GM19438 (cell line): ENCODE results near the gene NES.

Experiments used
- ATAC-seq: cut with Tn5 transposase; IDR thresholded peaks from one replicate; pipeline ENCODE4 v1.9.1; 2021; ENCODE audit warnings: low read depth; ENCODE audit not compliant: unreplicated experiment

NES gene

DNA sequence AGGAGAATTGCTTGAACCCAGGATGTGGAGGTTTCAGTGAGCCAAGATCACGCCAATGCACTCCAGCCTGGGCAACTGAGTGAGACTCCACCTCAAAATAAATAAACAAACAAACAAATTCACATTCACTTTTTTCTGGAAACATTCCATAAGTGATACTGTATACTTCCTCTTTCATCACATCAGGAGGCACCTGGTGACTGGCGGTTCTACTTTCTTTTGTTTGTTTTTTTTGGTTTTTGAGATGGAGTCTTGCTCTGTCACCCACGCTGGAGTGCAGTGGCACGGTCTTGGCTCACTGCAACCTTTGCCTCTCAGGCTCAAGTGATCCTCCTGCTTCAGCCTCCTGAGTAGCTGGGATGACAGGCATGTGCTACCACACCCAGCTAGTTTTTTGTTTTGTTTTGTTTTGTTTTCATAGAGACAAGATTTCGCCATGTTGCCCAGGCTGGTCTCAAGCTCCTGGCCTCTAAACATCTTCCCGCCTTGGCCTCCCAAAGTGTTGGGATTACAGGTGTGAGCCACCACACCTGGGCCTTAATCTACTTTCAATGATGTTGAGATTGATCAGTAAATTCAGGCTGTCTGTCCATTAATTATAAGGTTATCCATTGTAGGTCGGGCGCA is 47.3 kb downstream of the NES start:
- ATAC-seq = no peak

DNA sequence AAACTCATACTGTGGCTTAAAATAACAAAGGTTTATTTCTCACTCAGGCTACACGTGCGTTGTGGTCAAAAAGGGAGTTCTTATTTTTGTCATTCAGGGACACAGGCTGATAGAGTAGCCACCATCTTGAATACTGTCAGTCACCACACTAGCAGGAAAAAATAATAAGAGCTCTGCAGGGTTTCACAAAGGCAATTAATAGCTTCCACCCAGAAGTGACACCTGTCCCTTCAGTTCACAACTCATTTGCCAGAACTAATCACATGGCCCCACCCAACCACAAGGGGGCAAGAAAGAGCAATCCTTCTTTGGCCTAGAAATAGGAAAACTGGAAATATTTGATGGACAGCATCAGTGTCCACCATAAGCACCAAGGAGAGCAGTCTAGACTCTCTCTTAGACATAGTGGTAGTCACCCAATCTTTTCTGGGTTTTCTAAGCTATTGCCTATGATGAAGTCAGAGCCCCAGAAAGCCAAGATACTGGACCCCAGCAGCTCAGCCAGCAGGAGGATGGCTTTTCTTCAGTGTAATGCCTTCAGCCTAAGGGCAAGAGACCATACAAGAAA is 49.8 kb downstream of the NES start:
- no peak for ATAC-seq

DNA sequence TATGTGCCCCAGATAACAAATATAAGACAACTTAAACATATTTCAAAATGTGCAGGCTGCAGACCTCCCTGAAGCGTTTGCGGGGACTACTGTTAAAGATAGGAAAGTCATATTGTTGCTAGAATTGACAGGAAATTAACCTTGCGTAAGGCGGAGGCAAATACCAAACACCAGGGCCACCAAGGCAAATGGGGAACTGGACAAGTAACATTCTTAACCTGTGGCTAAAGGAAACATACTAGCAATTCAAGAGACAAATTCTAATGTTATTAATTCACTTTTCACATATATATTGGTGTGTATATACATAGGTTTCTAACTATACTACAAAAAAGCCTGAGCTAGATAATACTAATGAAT is 51.1 kb downstream of the NES start:
- no peak for ATAC-seq

DNA sequence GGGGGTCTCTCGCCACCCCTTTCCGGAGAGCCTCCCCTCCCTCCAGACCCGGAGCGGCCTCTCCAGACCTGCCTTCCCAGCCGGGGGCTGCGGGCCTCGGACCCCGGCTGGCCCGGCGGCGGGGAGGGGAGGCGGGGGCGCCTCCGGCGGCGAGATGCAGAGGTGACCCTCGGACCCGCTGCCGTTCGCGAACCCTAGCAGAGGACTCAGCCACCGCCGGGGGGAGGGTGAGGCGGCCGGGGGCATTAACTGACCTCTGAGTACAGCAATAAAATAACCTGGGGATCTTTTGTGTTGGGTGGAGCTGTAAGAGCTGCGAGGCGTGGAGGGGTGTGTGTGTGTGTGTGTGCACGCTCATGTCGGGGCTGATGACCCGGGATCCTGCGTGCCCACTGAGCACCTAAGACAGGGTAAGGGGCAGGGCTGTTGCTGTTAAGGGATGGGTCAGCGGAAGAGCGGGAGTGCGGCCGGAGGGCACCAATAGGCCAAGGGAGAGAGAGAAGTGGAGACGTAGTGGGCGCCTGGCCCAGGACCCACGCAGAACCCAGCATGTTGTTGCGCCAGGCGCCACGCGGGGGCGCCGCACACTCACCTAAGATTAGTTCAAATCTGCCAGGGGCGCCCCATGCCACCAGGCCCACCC is 51.6 kb downstream of the NES start:
- no peak for ATAC-seq

DNA sequence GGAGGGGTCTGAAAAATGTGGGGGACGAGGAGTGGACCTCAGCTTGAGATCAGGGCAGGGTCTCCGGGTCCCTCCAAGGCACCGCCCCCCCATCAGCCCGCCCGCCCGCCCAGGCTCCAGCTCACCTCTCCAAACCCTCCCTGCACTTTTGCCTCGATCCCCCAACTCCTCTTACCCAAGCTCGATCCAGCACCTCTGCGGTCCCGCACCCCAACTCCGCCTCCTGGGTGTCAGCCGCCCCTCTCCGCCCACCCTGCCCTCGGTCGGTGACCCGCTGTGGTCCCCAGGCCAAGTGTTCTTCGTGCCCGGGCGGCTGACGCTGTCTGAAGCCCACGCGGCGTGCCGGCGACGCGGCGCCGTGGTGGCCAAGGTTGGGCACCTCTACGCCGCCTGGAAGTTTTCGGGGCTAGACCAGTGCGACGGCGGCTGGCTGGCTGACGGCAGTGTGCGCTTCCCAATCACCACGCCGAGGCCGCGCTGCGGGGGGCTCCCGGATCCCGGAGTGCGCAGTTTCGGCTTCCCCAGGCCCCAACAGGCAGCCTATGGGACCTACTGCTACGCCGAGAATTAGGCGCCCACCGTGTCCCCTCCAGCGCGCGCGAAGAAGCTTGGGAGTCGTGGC is 52.3 kb downstream of the NES start:
- ATAC-seq = no peak

DNA sequence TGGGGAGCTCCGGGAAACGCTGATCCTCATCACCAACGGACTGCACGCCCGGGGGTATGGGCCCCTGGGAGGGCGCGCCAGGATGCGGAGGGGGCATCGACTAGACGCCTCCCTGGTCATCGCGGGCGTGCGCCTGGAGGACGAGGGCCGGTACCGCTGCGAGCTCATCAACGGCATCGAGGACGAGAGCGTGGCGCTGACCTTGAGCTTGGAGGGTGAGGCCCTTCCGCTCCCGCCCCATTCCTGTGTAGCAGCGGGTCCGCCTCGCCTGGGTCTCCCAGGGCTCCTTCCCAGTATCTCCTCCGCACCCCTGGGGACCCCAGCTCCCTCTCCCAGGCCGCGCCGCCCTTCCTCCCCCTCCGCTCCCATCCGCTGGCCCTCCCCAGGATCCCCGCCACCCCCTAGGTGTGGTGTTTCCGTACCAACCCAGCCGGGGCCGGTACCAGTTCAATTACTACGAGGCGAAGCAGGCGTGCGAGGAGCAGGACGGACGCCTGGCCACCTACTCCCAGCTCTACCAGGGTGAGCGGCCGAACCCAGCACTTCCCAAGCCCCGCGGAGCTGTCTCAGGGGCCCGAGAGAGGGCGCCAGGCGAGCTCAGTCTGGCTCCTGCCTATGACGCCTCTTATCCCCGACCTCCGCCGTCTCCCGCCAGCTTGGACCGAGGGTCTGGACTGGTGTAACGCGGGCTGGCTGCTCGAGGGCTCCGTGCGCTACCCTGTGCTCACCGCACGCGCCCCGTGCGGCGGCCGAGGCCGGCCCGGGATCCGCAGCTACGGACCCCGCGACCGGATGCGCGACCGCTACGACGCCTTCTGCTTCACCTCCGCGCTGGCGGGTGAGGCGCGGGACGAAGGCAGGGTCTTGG is 53.0 kb downstream of the NES start:
- no peak for ATAC-seq

DNA sequence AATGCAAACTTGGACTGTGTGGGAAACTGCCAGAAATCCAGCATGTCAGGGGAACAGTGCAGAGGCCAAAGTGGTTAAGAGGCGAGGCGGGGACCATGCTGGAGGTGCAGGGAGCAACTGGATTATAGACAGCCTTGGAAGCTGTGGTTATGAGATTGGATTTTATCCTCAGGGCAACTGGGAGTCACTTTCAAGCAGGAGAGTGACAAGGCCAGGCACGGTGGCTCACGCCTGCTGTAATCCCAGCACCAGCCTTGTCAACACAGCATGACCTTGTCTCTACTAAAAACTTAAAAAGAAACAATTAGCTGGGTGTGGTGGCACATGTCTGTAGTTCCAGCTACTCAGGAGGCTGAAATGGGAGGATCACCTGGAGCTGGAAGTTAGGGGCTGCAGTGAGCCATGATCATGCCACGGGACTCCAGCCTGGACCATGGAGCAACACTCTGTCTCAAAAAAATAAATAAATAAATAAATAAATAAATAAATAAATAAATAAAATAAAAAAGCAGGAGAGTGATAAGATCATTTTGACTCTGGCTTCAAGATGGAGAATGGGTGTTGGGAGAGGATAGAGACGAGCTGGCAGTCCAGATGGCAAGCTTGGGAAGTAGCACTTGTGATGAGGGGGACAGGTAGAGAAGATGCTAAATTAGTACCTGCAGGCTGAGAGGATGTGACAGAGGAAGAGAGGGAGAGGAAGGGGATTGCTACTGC is 54.5 kb downstream of the NES start:
- no peak for ATAC-seq

DNA sequence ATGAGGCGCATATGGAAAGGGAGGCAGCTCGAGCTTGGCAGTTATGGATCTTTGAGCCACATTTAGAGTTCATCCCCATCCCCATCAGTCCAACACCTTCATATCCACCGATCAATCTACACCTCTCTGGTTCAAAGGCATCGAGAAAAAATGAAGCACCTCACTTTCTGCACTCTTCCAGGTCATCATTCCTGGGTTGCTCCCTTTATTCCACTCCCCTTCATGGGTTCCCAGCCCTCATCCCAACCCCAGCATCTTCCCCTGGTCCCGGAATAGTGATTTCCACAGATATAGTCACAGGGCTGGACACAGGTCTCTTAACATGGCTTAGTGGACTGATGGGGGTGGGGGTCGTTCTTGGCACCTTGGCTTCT is 57.6 kb downstream of the NES start:
- no peak for ATAC-seq

DNA sequence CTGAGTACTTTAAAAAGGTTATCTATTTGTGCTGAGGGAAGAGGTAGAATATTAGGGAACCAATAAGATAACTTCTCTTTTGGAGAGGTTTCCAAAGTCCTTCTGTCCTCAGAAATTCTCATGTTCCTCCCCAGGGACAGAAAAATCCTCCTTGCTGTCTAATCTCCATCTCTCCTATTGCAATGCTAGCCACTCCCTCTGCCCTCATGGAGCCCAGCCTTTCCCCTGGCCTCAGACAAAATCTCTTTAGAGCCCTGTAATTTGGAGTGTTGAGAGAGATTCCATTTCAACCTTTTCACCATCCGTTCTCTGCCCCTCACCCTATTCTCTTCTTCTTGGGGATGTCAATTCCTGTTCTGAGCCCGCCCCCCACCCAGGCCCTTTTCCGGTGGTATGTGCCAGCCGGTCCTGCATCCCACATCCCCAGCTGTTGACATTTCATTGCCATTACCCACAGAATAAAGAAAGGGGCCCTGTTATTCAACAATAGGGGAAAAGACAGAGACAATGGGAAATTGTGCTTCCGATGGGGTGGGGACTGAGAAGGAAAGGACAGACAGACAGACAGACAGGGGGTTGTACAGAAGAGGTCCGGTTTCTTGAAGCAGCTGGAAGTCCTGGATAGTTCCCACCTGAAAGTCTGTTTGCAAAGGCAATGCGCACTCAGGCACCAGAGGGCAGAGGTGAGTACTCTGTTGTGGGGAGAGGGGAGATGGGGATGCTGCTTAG is 58.2 kb downstream of the NES start, which contains the start of gene HAPLN2:
TSS of gene HAPLN2 (plus strand) at position 563 of the 729 bp plus-strand sequence. CDS start 4,076 bp downstream, outside the sequence.
- ATAC-seq = no peak
